Naive thymus-derived CD4-positive, alpha-beta T cell (primary cell): ENCODE results near the gene HOXD11. TPM values are rescaled to one million over a fixed set of nuclear protein-coding genes. Genes with fewer than 3 reads are reported as not detected.

Experiments
- ATAC-seq: fragments of 150-1000 bp; cut with Tn5 transposase; 2 replicates; pipeline ENCODE4 v1.10.0; 2021; ENCODE audit warnings: mild to moderate bottlenecking, moderate library complexity
- CTCF ChIA-PET: fragments of 350-600 bp; sonication (Branson Sonifier 250); formaldehyde crosslinking; loops from one replicate; lab custom pipeline; 2021; ENCODE audit warnings: antibody characterized with exemption; lab: Charles Lee
- POLR2A ChIA-PET: fragments of 350-600 bp; sonication (Branson Sonifier 250); formaldehyde crosslinking; loops from one replicate; lab custom pipeline; 2021; ENCODE audit warnings: antibody characterized with exemption, inconsistent platforms; lab: Charles Lee
- DNase-seq, 9 donors: peaks; one replicate each; pipeline versions ENCODE4 v3.0.0 to v3.0.0-alpha.2; 2020 to 2022; ENCODE audit warnings: mixed read lengths in 1 of 9
- H3K27ac ChIP-seq: one replicate; pipeline ENCODE4 v1.7.0; 2013; ENCODE audit warnings: mild to moderate bottlenecking, low read depth, low read length, moderate library complexity
- H3K27me3 ChIP-seq, 2 donors: one replicate each; pipeline ENCODE4 v1.7.0; 2013; ENCODE audit warnings: low read length in 2 of 2, mild to moderate bottlenecking in 2 of 2, moderate library complexity in 2 of 2; ENCODE audit not compliant: control insufficient read depth in 2 of 2, insufficient read depth in 2 of 2
- H3K36me3 ChIP-seq, 3 experiments: 1 replicate in 2 of 3; 2 replicates in 1 of 3; pipeline ENCODE4 v1.7.0; 2013; ENCODE audit warnings: low read length in 3 of 3, mild to moderate bottlenecking in 3 of 3, moderate library complexity in 1 of 3; ENCODE audit not compliant: insufficient read depth in 3 of 3, control insufficient read depth in 2 of 3
- H3K4me1 ChIP-seq, 2 donors: one replicate each; pipeline ENCODE4 v1.7.0; 2013; ENCODE audit warnings: low read length in 2 of 2, mild to moderate bottlenecking in 2 of 2, moderate library complexity in 1 of 2; ENCODE audit not compliant: control insufficient read depth in 2 of 2, insufficient read depth in 2 of 2
- H3K4me3 ChIP-seq: 2 replicates; pipeline ENCODE4 v1.7.0; 2013; ENCODE audit warnings: mild to moderate bottlenecking, low read length
- H3K9me3 ChIP-seq, 3 experiments: 1 replicate in 2 of 3; 2 replicates in 1 of 3; pipeline ENCODE4 v1.7.0; 2013; ENCODE audit warnings: low read length in 3 of 3; ENCODE audit not compliant: control insufficient read depth in 2 of 3
- H3K27ac Mint-ChIP-seq, 9 donors: one replicate each; pipeline ENCODE4 v1.8.0; 2020 to 2022; ENCODE audit warnings: mixed read lengths in 9 of 9, mild to moderate bottlenecking in 8 of 9, moderate library complexity in 5 of 9, inconsistent platforms in 2 of 9
- H3K27me3 Mint-ChIP-seq, 5 donors: one replicate each; pipeline ENCODE4 v1.8.0; 2021 to 2022; ENCODE audit warnings: mixed read lengths in 5 of 5, mild to moderate bottlenecking in 1 of 5
- H3K36me3 Mint-ChIP-seq, 5 donors: one replicate each; pipeline ENCODE4 v1.8.0; 2020 to 2022; ENCODE audit warnings: mixed read lengths in 5 of 5, mild to moderate bottlenecking in 3 of 5, inconsistent platforms in 1 of 5
- H3K4me1 Mint-ChIP-seq, 7 donors: one replicate each; pipeline ENCODE4 v1.8.0; 2020 to 2022; ENCODE audit warnings: mixed read lengths in 7 of 7, mild to moderate bottlenecking in 3 of 7, inconsistent platforms in 1 of 7
- H3K4me3 Mint-ChIP-seq, 10 donors: one replicate each; pipeline ENCODE4 v1.8.0; 2020 to 2022; ENCODE audit warnings: mild to moderate bottlenecking in 10 of 10, mixed read lengths in 10 of 10, moderate library complexity in 6 of 10, inconsistent platforms in 2 of 10
- H3K9me3 Mint-ChIP-seq, 11 donors: one replicate each; pipeline ENCODE4 v1.8.0; 2020 to 2022; ENCODE audit warnings: mixed read lengths in 11 of 11, mild to moderate bottlenecking in 4 of 11, inconsistent platforms in 1 of 11, moderate library complexity in 1 of 11
- intact Hi-C, 2 donors: fragments of 100-400 bp; cut with micrococcal nuclease; formaldehyde crosslinking; loops; one replicate each; pipeline ENCODE4 v1.15.1; 2023
- polyA plus RNA-seq, 2 donors: library from polyadenylated mRNA; unstranded; fragments of 300-500 nt; fragmentation: Illumina TruSeq; gene quantifications; one replicate each; pipeline ENCODE4 v1.2.3, GENCODE V29; 2021
- total RNA-seq, 6 experiments: library from RNA in 5 of 6; stranded (reverse) in 5 of 6; gene quantifications; 1 replicate in 5 of 6; 2 replicates in 1 of 6; pipeline ENCODE4 v1.2.3 and lab custom pipeline; 2021 to 2026

Gene HOXD11
- total and polyA plus RNA-seq, 7 experiments from 2014 or later = not detected

- Histone ChIP-seq H3K9me3 (no peaks in the 10 kb centered on the region), H3K27me3 (peaks cover 9 to 47% of the 10 kb centered on the region in 2 donors), H3K4me3 (no peak overlapping the region), H3K4me1 (peaks cover 0 to 5% of the 10 kb centered on the region in 2 donors), H3K36me3 (no peaks in the 10 kb centered on the region), H3K27ac (no peak overlapping the region)
- CTCF ChIA-PET = interaction anchor here (0.5 to 0.7 kb wide), 3 partner anchors 38 to 400 kb away, joined by 3 to 4 read pairs (median 3); no protein-coding TSS in a partner anchor
- Mint-ChIP-seq H3K27me3 (peaks cover 69 to 89% (median 83%) of the 10 kb centered on the region in 5 donors), H3K36me3 (peaks cover 0 to 3% (median 0%) of the 10 kb centered on the region in 5 donors), H3K27ac (no peak overlapping the region), H3K4me1 (peaks cover 0 to 30% (median 19%) of the 10 kb centered on the region in 7 donors), H3K4me3 (peak overlapping the region in 1 of 10 donors; percentile 68), H3K9me3 (peaks cover 0 to 10% (median 0%) of the 10 kb centered on the region in 11 donors)
- POLR2A ChIA-PET = interaction anchor here (0.6 kb wide), 1 partner anchor 17 kb away, joined by 3 read pairs; no protein-coding TSS in a partner anchor
- ATAC-seq (no peak), DNase-seq (no peak)
- intact Hi-C loops = no loop called here
Measured at GRCh38 chr2:176154576-176155252, 47.6 kb downstream of the HOXD11 start.

- CTCF ChIA-PET = interaction anchor here (0.5 kb wide), 1 partner anchor 399 kb away, joined by 3 read pairs; no protein-coding TSS in a partner anchor
- intact Hi-C loops = loop anchor here in 1 of 2 donors (2.0 kb wide), 1 partner anchor 23 kb away; no protein-coding TSS in a partner anchor
- Histone ChIP-seq H3K36me3 (no peaks in the 10 kb centered on the region), H3K9me3 (no peaks in the 10 kb centered on the region), H3K27me3 (peaks cover 11 to 43% of the 10 kb centered on the region in 2 donors), H3K27ac (no peak overlapping the region), H3K4me1 (peaks cover 0 to 6% of the 10 kb centered on the region in 2 donors), H3K4me3 (no peak overlapping the region)
- ATAC-seq = no peak
- DNase-seq = no peak
- peaks cover 0 to 24% (median 15%) of the 10 kb centered on the region in 7 donors for H3K4me1 Mint-ChIP-seq
- POLR2A ChIA-PET = no interaction called here
- H3K27ac Mint-ChIP-seq = no peak overlapping the region
- peaks cover 64 to 88% (median 79%) of the 10 kb centered on the region in 5 donors for H3K27me3 Mint-ChIP-seq
- no peak overlapping the region for H3K4me3 Mint-ChIP-seq
- H3K36me3 Mint-ChIP-seq = peaks cover 0 to 3% (median 0%) of the 10 kb centered on the region in 5 donors
- H3K9me3 Mint-ChIP-seq = peaks cover 0 to 7% (median 0%) of the 10 kb centered on the region in 11 donors
Measured at GRCh38 chr2:176155356-176156044, 48.4 kb downstream of the HOXD11 start.

GRCh38 chr2:176156301-176156806 is 49.3 kb downstream of the HOXD11 start:
- ChIA-PET CTCF (no interaction called here), POLR2A (no interaction called here)
- Histone ChIP-seq H3K4me1 (peaks cover 0 to 6% of the 10 kb centered on the region in 2 donors), H3K27ac (no peak overlapping the region), H3K9me3 (no peaks in the 10 kb centered on the region), H3K27me3 (peaks cover 8 to 40% of the 10 kb centered on the region in 2 donors), H3K36me3 (no peaks in the 10 kb centered on the region), H3K4me3 (no peak overlapping the region)
- no peak for DNase-seq
- intact Hi-C loops = loop anchor here in 1 of 2 donors (2.0 kb wide), 1 partner anchor 24 kb away; no protein-coding TSS in a partner anchor
- ATAC-seq = no peak
- Mint-ChIP-seq H3K27me3 (peaks cover 65 to 88% (median 79%) of the 10 kb centered on the region in 5 donors), H3K36me3 (peaks cover 0 to 3% (median 0%) of the 10 kb centered on the region in 5 donors), H3K4me3 (peak overlapping the region in 4 of 10 donors; percentile 22 to 60 (median 36)), H3K27ac (peak overlapping the region in 1 of 9 donors; percentile 65), H3K4me1 (peaks cover 0 to 23% (median 14%) of the 10 kb centered on the region in 7 donors), H3K9me3 (peaks cover 0 to 5% (median 0%) of the 10 kb centered on the region in 11 donors)

GRCh38 chr2:176156807-176157498 is 49.9 kb downstream of the HOXD11 start, which contains the start of gene HOXD3:
Gene HOXD3 (plus strand): TSS chr2:176157307. CDS start chr2:176169115, 11,808 bp downstream.
- intact Hi-C loops = loop anchor here in 1 of 2 donors (2.0 kb wide), 1 partner anchor 24 kb away; no protein-coding TSS in a partner anchor
- Mint-ChIP-seq H3K27ac (peak within 1 kb of the TSS in 2 of 9 donors; percentile 28 to 87), H3K36me3 (peaks cover 0 to 3% (median 0%) of the 10 kb centered on the region in 5 donors), H3K4me3 (peak within 1 kb of the TSS; percentile 32 to 78 (median 59)), H3K4me1 (peaks cover 0 to 23% (median 15%) of the 10 kb centered on the region in 7 donors), H3K9me3 (peaks cover 0 to 5% (median 0%) of the 10 kb centered on the region in 11 donors), H3K27me3 (peaks cover 69 to 90% (median 83%) of the 10 kb centered on the region in 5 donors)
- ATAC-seq (no peak), DNase-seq (no peak)
- ChIA-PET CTCF (no interaction called here), POLR2A (no interaction called here)
- no peaks in the 10 kb centered on the region for H3K9me3 ChIP-seq
- no peaks in the 10 kb centered on the region for H3K36me3 ChIP-seq
- H3K27ac ChIP-seq = no peak within 1 kb of the TSS
- H3K4me3 ChIP-seq = no peak within 1 kb of the TSS
- peaks cover 8 to 46% of the 10 kb centered on the region in 2 donors for H3K27me3 ChIP-seq
- peaks cover 0 to 6% of the 10 kb centered on the region in 2 donors for H3K4me1 ChIP-seq

GRCh38 chr2:176157499-176158185 is 50.6 kb downstream of the HOXD11 start:
- Mint-ChIP-seq H3K4me3 (peak overlapping the region; percentile 32 to 78 (median 59)), H3K4me1 (peaks cover 0 to 22% (median 18%) of the 10 kb centered on the region in 7 donors), H3K36me3 (peaks cover 0 to 3% (median 0%) of the 10 kb centered on the region in 5 donors), H3K27ac (peak overlapping the region in 2 of 9 donors; percentile 28 to 87), H3K9me3 (peaks cover 0 to 8% (median 0%) of the 10 kb centered on the region in 11 donors), H3K27me3 (peaks cover 70 to 91% (median 88%) of the 10 kb centered on the region in 5 donors)
- CTCF ChIA-PET = no interaction called here
- Histone ChIP-seq H3K27me3 (peaks cover 8 to 50% of the 10 kb centered on the region in 2 donors), H3K27ac (no peak overlapping the region), H3K36me3 (no peaks in the 10 kb centered on the region), H3K4me3 (no peak overlapping the region), H3K4me1 (peaks cover 0 to 6% of the 10 kb centered on the region in 2 donors), H3K9me3 (no peaks in the 10 kb centered on the region)
- DNase-seq (no peak), ATAC-seq (no peak)
- intact Hi-C loops = loop anchor here in 1 of 2 donors (2.0 kb wide), 1 partner anchor 25 kb away; no protein-coding TSS in a partner anchor
- POLR2A ChIA-PET = no interaction called here
